ENCODE results near the gene ELMO1. TPM values are rescaled to one million over a fixed set of nuclear protein-coding genes. Genes with fewer than 3 reads are reported as not detected.

ELMO1 gene
- total RNA-seq, 1 experiment from 2014 or later, result 1.1 TPM

DNA sequence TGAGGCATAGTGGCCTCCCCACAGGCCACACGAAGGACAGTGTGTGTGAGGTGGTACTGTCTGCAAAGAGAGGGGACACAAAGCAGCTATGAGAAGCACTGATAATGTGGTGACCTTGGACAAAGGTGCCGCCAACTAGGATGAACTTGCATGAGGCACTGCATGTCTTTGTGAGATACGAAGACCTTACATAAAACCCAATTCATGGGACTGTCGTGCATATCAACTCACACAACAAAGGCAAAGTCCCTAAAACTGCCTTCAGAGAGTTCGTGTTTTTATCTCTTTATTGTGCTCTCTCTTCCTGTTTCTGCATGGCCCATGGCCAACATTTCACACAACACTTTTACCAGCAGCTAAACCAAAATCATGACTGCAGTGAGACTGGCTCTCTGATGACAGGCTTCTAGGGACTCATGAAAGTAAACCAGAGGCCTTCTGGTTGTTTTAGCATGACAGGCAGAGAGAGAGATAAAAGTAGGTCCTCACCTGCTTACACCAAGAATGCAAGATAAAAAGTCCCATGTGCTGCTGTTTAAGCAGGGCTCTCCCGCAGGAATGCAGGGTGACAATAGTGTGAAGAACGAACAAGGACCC, 347.8 kb downstream of the ELMO1 start:
- Histone ChIP-seq H3K79me2 (ENCODE audit: insufficient read depth, low read length) (no peaks in the 10 kb centered on the region), H3K9me2 (ENCODE audit: insufficient read depth) (no peaks in the 10 kb centered on the region), H2AFZ (ENCODE audit: low read depth, low read length, poor library complexity, severe bottlenecking) (no peak overlapping the region), H3K27me3 (ENCODE audit: insufficient read depth, low read length) (no peaks in the 10 kb centered on the region), H3K4me2 (ENCODE audit: low read length) (no peak overlapping the region), H3K36me3 (ENCODE audit: control insufficient read depth in 1 of 2, insufficient read depth in 2 of 2, low read length in 2 of 2) (no peaks in the 10 kb centered on the region), H3K4me3 (replicated peaks in 1 of 2; ENCODE audit: low read depth in 1 of 2, low read length in 2 of 2) (no peak overlapping the region), H3K9me3 (ENCODE audit: control insufficient read depth in 1 of 2, insufficient read depth in 1 of 2, low read depth in 1 of 2, low read length in 2 of 2) (no peaks in the 10 kb centered on the region), H3K4me1 (ENCODE audit: control insufficient read depth in 1 of 2, insufficient read depth in 2 of 2, low read length in 2 of 2) (no peaks in the 10 kb centered on the region), H3K9ac (ENCODE audit: low read length) (no peak overlapping the region), H3K27ac (ENCODE audit: low read depth, low read length) (no peak overlapping the region), H4K20me1 (ENCODE audit: insufficient read depth) (no peaks in the 10 kb centered on the region)
- BruUV-seq (replicated peaks), result no TSS peak
- ChIA-PET CTCF (no interaction called here), POLR2A (no interaction called here), RAD21 (ENCODE audit: low non-redundant PET in 1 of 2, low total read pairs in 2 of 2, uncharacterized antibody in 2 of 2, unreplicated experiment in 2 of 2) (no interaction called here)
- TF ChIP-seq RAD21 (IDR thresholded peaks at IDR 0.05; ENCODE audit: low read depth), result no peak
- TF ChIP-seq, protein P1, sequence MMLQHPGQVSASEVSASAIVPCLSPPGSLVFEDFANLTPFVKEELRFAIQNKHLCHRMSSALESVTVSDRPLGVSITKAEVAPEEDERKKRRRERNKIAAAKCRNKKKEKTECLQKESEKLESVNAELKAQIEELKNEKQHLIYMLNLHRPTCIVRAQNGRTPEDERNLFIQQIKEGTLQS (IDR thresholded peaks at IDR 0.05), result no peak
- TF ChIP-seq, protein P2, sequence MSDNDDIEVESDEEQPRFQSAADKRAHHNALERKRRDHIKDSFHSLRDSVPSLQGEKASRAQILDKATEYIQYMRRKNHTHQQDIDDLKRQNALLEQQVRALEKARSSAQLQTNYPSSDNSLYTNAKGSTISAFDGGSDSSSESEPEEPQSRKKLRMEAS (IDR thresholded peaks at IDR 0.05), result no peak
- TF ChIP-seq TCF7L2 (IDR thresholded peaks at IDR 0.05; ENCODE audit: borderline replicate concordance, extremely low read depth, insufficient read depth, insufficient read length), result no peak
- no peak for TF ChIP-seq EZH2phosphoT487 (IDR thresholded peaks at IDR 0.05; ENCODE audit: borderline replicate concordance)
- TF ChIP-seq POLR2A (IDR thresholded peaks at IDR 0.05; ENCODE audit: borderline replicate concordance, extremely low read depth, insufficient read depth, insufficient read length), result no peak
- TF ChIP-seq YY1 (IDR thresholded peaks at IDR 0.05; ENCODE audit: extremely low read depth, insufficient replicate concordance, low read depth, low read length), result no peak
- TF ChIP-seq, protein P3, sequence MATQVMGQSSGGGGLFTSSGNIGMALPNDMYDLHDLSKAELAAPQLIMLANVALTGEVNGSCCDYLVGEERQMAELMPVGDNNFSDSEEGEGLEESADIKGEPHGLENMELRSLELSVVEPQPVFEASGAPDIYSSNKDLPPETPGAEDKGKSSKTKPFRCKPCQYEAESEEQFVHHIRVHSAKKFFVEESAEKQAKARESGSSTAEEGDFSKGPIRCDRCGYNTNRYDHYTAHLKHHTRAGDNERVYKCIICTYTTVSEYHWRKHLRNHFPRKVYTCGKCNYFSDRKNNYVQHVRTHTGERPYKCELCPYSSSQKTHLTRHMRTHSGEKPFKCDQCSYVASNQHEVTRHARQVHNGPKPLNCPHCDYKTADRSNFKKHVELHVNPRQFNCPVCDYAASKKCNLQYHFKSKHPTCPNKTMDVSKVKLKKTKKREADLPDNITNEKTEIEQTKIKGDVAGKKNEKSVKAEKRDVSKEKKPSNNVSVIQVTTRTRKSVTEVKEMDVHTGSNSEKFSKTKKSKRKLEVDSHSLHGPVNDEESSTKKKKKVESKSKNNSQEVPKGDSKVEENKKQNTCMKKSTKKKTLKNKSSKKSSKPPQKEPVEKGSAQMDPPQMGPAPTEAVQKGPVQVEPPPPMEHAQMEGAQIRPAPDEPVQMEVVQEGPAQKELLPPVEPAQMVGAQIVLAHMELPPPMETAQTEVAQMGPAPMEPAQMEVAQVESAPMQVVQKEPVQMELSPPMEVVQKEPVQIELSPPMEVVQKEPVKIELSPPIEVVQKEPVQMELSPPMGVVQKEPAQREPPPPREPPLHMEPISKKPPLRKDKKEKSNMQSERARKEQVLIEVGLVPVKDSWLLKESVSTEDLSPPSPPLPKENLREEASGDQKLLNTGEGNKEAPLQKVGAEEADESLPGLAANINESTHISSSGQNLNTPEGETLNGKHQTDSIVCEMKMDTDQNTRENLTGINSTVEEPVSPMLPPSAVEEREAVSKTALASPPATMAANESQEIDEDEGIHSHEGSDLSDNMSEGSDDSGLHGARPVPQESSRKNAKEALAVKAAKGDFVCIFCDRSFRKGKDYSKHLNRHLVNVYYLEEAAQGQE (IDR thresholded peaks at IDR 0.05; ENCODE audit: low read depth), result no peak
- no peak for TF ChIP-seq SRF (IDR thresholded peaks at IDR 0.05; ENCODE audit: low read depth)
- TF ChIP-seq, protein P4, sequence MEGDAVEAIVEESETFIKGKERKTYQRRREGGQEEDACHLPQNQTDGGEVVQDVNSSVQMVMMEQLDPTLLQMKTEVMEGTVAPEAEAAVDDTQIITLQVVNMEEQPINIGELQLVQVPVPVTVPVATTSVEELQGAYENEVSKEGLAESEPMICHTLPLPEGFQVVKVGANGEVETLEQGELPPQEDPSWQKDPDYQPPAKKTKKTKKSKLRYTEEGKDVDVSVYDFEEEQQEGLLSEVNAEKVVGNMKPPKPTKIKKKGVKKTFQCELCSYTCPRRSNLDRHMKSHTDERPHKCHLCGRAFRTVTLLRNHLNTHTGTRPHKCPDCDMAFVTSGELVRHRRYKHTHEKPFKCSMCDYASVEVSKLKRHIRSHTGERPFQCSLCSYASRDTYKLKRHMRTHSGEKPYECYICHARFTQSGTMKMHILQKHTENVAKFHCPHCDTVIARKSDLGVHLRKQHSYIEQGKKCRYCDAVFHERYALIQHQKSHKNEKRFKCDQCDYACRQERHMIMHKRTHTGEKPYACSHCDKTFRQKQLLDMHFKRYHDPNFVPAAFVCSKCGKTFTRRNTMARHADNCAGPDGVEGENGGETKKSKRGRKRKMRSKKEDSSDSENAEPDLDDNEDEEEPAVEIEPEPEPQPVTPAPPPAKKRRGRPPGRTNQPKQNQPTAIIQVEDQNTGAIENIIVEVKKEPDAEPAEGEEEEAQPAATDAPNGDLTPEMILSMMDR (IDR thresholded peaks at IDR 0.05 in 2 of 3, conservative IDR thresholded peaks at IDR 0.05 in 1 of 3; ENCODE audit: borderline replicate concordance in 1 of 3, insufficient read depth in 1 of 3, low read depth in 2 of 3, low read length in 2 of 3), result no peak
- TF ChIP-seq CEBPB (IDR thresholded peaks at IDR 0.05; ENCODE audit: low read depth), result no peak
- TF ChIP-seq ZNF274 (IDR thresholded peaks at IDR 0.05; ENCODE audit: low read depth, low read length), result no peak
- TF ChIP-seq ZFX (IDR thresholded peaks at IDR 0.05), result no peak
- TF ChIP-seq JUND (IDR thresholded peaks at IDR 0.05), result no peak
- intact Hi-C loops (cut with micrococcal nuclease), result no loop called here
- no peak for ATAC-seq
- no peak for DNase-seq (ENCODE audit: low read depth, low spot score)
